ENCODE measurements around the gene MDC1.

Gene MDC1

DNA sequence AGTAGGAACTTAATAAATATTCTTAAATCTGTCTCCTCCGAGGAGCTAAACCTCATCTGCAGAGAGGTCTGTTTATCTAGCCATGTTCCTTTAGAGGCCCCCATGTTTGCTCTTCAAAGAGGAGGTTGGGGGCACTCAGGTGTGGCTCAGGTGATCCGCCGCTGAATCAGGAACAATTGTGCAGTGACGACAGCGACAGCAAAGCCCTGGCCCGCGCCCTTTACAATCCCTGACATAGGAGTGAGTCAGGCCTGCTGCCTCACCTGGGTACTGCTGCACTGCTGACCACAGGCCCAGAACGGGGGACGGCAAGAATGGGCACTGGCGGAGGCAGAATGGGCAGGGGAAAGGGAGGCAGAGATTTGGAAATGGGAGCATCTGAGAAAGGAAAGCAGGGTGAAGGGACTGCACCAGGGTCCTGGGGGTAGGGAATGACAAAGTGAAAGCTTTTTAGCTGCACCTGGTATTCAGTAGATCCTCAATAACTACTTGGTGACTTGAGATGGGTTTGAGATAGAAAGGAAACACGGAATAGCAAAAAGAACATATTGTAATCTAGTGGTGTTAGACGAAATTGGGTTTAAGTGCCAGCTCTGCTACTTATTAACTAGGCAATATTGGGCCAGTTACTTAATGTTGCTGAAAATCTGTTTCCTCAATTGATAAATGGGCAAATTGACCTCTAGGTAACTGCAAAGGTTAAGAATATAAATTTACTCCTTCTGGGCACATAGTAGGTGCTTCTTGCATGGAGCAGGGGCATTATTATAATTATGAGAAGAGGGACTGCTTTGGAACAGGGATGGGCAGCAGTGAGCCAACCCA lies 32.7 kb upstream of the MDC1 start:
- DNase-seq (ENCODE audit: low read depth in 2 of 2) = no peak
- TF ChIP-seq, protein P1, sequence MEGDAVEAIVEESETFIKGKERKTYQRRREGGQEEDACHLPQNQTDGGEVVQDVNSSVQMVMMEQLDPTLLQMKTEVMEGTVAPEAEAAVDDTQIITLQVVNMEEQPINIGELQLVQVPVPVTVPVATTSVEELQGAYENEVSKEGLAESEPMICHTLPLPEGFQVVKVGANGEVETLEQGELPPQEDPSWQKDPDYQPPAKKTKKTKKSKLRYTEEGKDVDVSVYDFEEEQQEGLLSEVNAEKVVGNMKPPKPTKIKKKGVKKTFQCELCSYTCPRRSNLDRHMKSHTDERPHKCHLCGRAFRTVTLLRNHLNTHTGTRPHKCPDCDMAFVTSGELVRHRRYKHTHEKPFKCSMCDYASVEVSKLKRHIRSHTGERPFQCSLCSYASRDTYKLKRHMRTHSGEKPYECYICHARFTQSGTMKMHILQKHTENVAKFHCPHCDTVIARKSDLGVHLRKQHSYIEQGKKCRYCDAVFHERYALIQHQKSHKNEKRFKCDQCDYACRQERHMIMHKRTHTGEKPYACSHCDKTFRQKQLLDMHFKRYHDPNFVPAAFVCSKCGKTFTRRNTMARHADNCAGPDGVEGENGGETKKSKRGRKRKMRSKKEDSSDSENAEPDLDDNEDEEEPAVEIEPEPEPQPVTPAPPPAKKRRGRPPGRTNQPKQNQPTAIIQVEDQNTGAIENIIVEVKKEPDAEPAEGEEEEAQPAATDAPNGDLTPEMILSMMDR (IDR thresholded peaks at IDR 0.05; ENCODE audit: low read depth, low read length) = no peak
- H3K4me3 ChIP-seq (replicated peaks in 1 of 2; ENCODE audit: low read depth in 2 of 2, low read length in 2 of 2) = no peak overlapping the region

DNA sequence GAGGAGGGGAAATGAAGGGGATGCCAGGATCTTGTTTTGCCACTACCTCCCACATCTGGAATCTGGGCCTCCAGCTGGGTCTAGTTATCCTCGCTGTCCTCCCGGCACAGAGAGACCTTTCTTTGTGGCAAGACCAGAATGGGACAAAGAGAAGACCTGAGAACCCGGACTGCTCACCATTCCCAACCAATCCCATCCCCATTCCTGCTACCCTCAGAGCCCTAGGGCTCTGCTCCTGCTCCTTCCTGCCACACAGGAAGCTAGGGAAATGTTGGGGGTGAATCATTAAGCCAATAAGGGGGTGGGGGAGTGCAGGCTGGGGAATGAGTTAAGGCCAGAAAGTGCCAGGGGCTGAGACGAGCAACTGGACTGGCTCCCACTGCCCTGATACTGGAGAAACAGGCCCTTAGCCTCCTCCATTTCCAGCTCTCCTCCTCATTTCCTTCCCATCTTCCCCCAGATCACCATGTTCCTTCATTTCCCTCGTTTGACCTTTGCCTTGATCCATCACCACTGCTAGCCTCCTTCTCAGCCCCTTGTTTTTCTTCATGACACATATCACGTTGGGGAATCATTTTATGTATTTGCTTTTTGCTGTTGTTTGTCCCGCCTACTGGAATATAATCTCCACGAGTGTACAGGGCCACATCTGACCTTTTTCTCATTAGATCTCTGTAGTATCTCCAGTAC lies 31.9 kb upstream of the MDC1 start:
- TF ChIP-seq, protein P1 (IDR thresholded peaks at IDR 0.05; ENCODE audit: low read depth, low read length) = no peak
- peak; percentile 61 to 63 for DNase-seq (ENCODE audit: low read depth in 2 of 2)
- no peak overlapping the region for H3K4me3 ChIP-seq (replicated peaks in 1 of 2; ENCODE audit: low read depth in 2 of 2, low read length in 2 of 2)

DNA sequence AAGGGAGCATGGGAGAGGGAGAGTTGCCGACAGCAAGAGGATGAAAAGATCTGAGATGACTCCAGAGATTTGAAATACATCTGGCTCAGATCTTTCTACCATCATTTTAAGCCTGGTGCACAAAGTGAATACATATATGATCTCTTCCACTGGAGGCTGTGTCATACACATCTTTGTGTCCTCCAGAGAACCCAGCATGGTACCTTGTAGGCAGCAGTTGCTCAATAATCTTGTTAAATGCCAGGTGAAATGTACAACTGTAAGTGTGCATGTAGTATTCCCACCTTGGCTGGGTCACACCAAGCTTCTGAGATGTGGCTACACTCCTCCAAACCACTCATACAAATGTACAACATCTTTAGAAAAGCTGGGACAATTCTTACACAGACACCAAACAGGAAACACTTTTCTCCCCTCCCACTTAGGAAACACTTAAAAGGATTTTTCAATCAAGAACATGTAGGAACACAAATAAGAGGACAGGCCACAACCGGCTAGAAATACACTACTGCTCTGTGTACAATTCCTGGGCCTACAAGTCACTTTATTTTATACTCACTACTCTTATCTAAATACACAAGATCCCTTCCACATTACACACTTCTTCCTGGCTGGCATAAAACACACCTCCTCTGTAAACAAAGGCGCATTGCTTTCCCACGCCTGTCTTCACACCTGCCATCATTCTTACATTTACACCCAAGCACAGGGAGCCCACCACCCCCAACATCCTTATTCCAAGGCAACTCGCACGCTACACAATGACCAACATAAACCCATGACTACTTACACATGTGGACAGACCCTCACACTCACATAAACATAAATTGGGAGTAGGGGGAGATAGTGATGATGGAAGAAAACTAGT lies 31.1 kb upstream of the MDC1 start:
- DNase-seq (ENCODE audit: low read depth in 2 of 2) = peak in 1 of 2 donors; percentile 42
- no peak overlapping the region for H3K4me3 ChIP-seq (replicated peaks in 1 of 2; ENCODE audit: low read depth in 2 of 2, low read length in 2 of 2)
- TF ChIP-seq, protein P1 (IDR thresholded peaks at IDR 0.05; ENCODE audit: low read depth, low read length) = no peak

DNA sequence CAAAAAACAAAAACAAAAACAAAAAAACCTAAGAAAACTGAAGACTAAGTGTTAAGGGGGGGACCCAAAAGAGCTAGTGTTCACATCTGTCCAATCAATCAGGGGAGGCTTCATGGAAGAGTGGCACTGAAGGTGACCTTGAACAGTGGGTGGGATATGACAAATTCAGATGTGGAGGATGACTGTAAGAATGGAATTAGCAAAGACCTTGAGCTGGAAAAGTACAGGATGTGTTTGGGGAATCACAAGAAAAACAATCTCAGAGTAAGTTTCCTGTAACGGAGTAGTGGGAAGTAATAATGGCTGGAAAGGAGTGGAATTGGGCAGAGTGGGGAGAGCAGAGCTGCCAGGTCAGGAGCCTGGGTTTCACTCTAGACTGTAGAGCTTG lies 30.2 kb upstream of the MDC1 start:
- no peak overlapping the region for H3K4me3 ChIP-seq (replicated peaks in 1 of 2; ENCODE audit: low read depth in 2 of 2, low read length in 2 of 2)
- peak in 1 of 2 donors; percentile 49 for DNase-seq (ENCODE audit: low read depth in 2 of 2)
- TF ChIP-seq, protein P1 (IDR thresholded peaks at IDR 0.05; ENCODE audit: low read depth, low read length) = no peak

DNA sequence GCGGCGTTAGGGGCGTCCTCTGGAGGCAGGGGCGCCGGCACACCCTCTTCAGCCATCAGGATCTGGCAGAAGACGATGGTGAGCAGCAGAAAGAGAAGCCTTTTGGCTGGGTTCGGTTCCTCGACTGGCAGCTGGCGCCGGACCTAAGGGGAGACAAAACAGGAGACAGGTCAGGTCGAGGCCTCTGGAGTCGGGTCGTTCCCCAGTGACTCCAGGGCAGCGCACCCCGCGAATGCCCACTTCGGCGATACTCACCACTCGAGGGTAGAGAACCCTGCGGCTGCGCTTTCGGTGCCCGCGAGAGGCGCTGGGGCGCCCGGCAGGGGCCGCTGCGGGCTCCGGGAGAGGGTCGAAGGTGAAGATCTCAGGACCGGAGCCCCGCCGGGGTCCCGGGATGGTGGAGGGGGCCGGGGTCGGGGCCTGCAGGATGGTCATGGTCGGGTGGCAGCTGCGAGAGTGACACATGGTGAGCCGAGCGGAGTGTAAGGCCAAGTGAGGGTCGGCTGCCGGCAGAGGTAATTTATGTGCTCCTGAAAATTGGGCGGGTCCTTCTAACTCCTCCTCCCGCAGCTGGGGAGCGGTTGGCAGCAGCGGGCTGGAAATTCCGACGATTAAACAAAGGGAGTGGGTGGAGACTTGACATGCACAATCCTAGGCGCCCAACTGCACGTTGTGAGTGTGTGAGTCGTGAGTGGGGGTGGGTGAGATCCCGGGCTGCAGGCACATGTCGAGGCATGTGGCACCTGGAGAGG lies 27.1 kb upstream of the MDC1 start, which contains the start of gene IER3:
Gene IER3 (minus strand): TSS at position 494 of the 752 bp plus-strand sequence. CDS start 29 bp downstream, at position 465.
- TF ChIP-seq, protein P1 (IDR thresholded peaks at IDR 0.05; ENCODE audit: low read depth, low read length) = peak; percentile 38
- peak; percentile 97 to 98 for DNase-seq (ENCODE audit: low read depth in 2 of 2)
- H3K4me3 ChIP-seq (replicated peaks in 1 of 2; ENCODE audit: low read depth in 2 of 2, low read length in 2 of 2) = peak within 1 kb of the TSS; percentile 89 to 99
